Ovary (tissue), 10 donors: Measurements from ENCODE around the gene USP46. TPM values are rescaled to one million over a fixed set of nuclear protein-coding genes. Genes with fewer than 3 reads are reported as not detected.

Experiments
- DNase-seq, 5 donors: peaks; one replicate each; pipeline ENCODE4 v3.0.0-alpha.2; 2019 to 2020
- H3K27ac ChIP-seq, 2 donors: fragments of 200-600 bp; one replicate each; pipeline versions ENCODE4 v1.5.1 to v1.8.0; 2019 to 2022
- H3K27me3 ChIP-seq: fragments of 200-600 bp; one replicate; pipeline ENCODE4 v1.8.0; 2022
- H3K36me3 ChIP-seq: fragments of 200-600 bp; sonication (generic); one replicate; pipeline ENCODE4 v1.5.1; 2019
- H3K4me1 ChIP-seq: one replicate; pipeline ENCODE4 v1.8.1; 2013; ENCODE audit warnings: mild to moderate bottlenecking, moderate library complexity; ENCODE audit not compliant: insufficient read depth
- H3K4me3 ChIP-seq: fragments of 200-600 bp; sonication (generic); one replicate; pipeline ENCODE4 v1.5.1; 2017
- H3K9me3 ChIP-seq, 2 donors: fragments of 200-600 bp in 1 of 2; sonication (generic) in 1 of 2; one replicate each; pipeline versions ENCODE4 v1.5.1 to v1.8.1; 2013 to 2019; ENCODE audit warnings: mild to moderate bottlenecking in 1 of 2, moderate library complexity in 1 of 2
- CTCF ChIP-seq, 3 donors: fragments of 450-650 bp in 2 of 3; fragments of 200-600 bp in 1 of 3; IDR thresholded peaks; one replicate each; pipeline versions ENCODE4 v1.5.1 to v1.8.0; 2016 to 2022; ENCODE audit warnings: antibody characterized with exemption in 3 of 3, mild to moderate bottlenecking in 1 of 3
- EP300 ChIP-seq: sonication (generic); formaldehyde crosslinking; IDR thresholded peaks from one replicate; pipeline ENCODE4 v1.6.1; 2017; ENCODE audit warnings: antibody characterized with exemption
- POLR2A ChIP-seq: fragments of 450-650 bp; IDR thresholded peaks from one replicate; pipeline ENCODE4 v1.6.1; 2017; ENCODE audit warnings: antibody characterized with exemption, mild to moderate bottlenecking, moderate library complexity
- WGBS, 3 donors: extraction: QIAGEN DNeasy Blood & Tissue Kit in 1 of 3; methylation state at CpG; one replicate each; pipeline versions ENCODE4 v1.1.5 to v1.1.7; 2013 to 2017; 5-methylcytosine and 5-hydroxymethylcytosine counted together
- intact Hi-C, 4 donors: fragments of 100-400 bp; cut with DNase I; formaldehyde crosslinking; loops; one replicate each; pipeline versions ENCODE4 v1.11.0 to v1.15.1; 2022 to 2023
- long read RNA-seq, 3 donors: library from polyadenylated mRNA in 2 of 3; unstranded in 2 of 3; transcript quantifications; one replicate each; pipeline ENCODE4 v2.0.0 and lab custom pipeline, GENCODE V29; 2021 to 2026
- polyA plus RNA-seq, 2 donors: library from polyadenylated mRNA; stranded (reverse); fragments of 200-250 nt in 1 of 2; fragments of 350-450 nt in 1 of 2; fragmentation: Illumina TruSeq in 1 of 2; extraction: RNeasy Lipid Tissue Mini Kit (QIAGEN cat#74804) in 1 of 2; gene quantifications; one replicate each; pipeline ENCODE4 v1.2.3, GENCODE V29; 2013 to 2014
- total RNA-seq, 7 donors: library from RNA; depleted of rRNA in 2 of 7; stranded (reverse); fragments of >200 nt in 2 of 7; fragmentation: NEBNext Ultra II Directional in 3 of 7; extraction: Animal tissue kit (Norgen Biotek cat#: 25700) in 3 of 7; gene quantifications; one replicate each; pipeline versions ENCODE4 v1.1.0 to v1.2.4, GENCODE V29; 2016 to 2023
- donor health status: DM: no; HTN: no; CAD: no; lungs with moderate emphysema.
- donor health status: DM: no; HTN: no; CAD: no.
- donor health status: Bipolar disorder and iron deficiency.
- donor health status: DM: yes; HTN: yes; CAD: no.
- donor health status: DM: no; HTN: no; CAD: no.
- donor health status: DM: yes; HTN: yes; CAD: no.

Gene USP46
- 10 to 100 TPM; 10.3 to 51.6 (median 34.9) TPM for total RNA-seq
- 10 to 100 TPM in 1 of 2 donors, 1 to 10 TPM in 1; 7.6 to 18.1 TPM for polyA plus RNA-seq
- long read RNA-seq, donor 1, full-length matches to known transcripts: 14 of 23 reads
- long read RNA-seq, donor 1, partial matches to known transcripts: 4 of 23 reads
- long read RNA-seq, donor 1, other reads (novel, unspliced or antisense): 5 of 23 reads
- long read RNA-seq, donor 2, full-length matches to known transcripts: 3 of 3 reads
- long read RNA-seq, donor 2, partial matches to known transcripts: 0 of 3 reads
- long read RNA-seq, donor 2, other reads (novel, unspliced or antisense): 0 of 3 reads
- long read RNA-seq, donor 3, full-length matches to known transcripts: 50 of 67 reads
- long read RNA-seq, donor 3, partial matches to known transcripts: 3 of 67 reads
- long read RNA-seq, donor 3, other reads (novel, unspliced or antisense): 14 of 67 reads

- H3K4me1 ChIP-seq: peaks cover 11% of the 10 kb centered on the region
- H3K36me3 ChIP-seq: no peaks in the 10 kb centered on the region
- TF ChIP-seq POLR2A (peak; percentile 40), EP300 (no peak), CTCF (IDR thresholded peaks at IDR 0.05) (no peak)
- H3K27ac ChIP-seq: peak within 1 kb of the TSS; percentile 86 to 92
- 0 to 1% (median 0%) methylated on average over 50 to 94 of the region's 94 CpGs for WGBS, 3 donors
- peak; percentile 73 to 84 (median 82) for DNase-seq
- H3K4me3 ChIP-seq: peak within 1 kb of the TSS; percentile 83
- H3K27me3 ChIP-seq: no peaks in the 10 kb centered on the region
- no peaks in the 10 kb centered on the region for H3K9me3 ChIP-seq
- intact Hi-C loops: loop anchor here in 2 of 4 donors (5.0 to 10.0 kb wide), 2 partner anchors 53 to 206 kb away; partner anchors contain the start of gene RASL11B (in 1 of the 2)
Observed at GRCh38 chr4:52659001-52659721, at the start of gene USP46. TSS of gene USP46 (minus strand) at chr4:52659301. CDS start at chr4:52659150, 151 bp downstream.

DNA sequence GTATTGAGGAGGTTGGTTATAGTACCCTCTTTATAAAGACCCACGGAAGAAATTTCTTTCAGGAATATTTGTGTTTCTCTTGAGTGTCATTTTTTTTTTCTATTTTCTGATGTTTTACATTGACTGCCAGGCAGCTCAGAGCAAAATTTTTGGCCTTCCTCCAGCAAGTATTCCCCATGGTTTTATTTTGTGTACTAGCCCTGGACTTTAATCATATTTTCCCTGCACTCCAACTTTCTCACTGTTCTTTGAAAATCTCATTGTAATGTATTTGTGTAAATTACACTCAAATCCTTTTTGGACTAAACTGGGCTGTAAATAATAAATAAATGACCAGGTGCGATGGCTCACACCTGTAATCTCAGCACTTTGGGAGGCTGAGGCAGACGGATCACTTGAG is 45.6 kb upstream of the USP46 start:
- H3K4me3 ChIP-seq: no peak overlapping the region
- no peaks in the 10 kb centered on the region for H3K27me3 ChIP-seq
- H3K27ac ChIP-seq: no peak overlapping the region
- no peaks in the 10 kb centered on the region for H3K4me1 ChIP-seq
- H3K36me3 ChIP-seq: no peaks in the 10 kb centered on the region
- 36 to 52% (median 39%) methylated on average over 3 of the region's 3 CpGs for WGBS, 3 donors
- no peak for DNase-seq
- TF ChIP-seq EP300: no peak
- no peak for TF ChIP-seq POLR2A
- TF ChIP-seq CTCF (IDR thresholded peaks at IDR 0.05): no peak
- intact Hi-C loops: loop anchor here in 1 of 4 donors (10.0 kb wide), 1 partner anchor 160 kb away; no protein-coding TSS in a partner anchor
- H3K9me3 ChIP-seq: no peaks in the 10 kb centered on the region

- TF ChIP-seq CTCF (IDR thresholded peaks at IDR 0.05): no peak
- TF ChIP-seq EP300: no peak
- no peak for TF ChIP-seq POLR2A
Observed at GRCh38 chr4:52704133-52704532, 45.0 kb upstream of the USP46 start.

GRCh38 chr4:52701207-52701606 is 42.1 kb upstream of the USP46 start:
- Histone ChIP-seq H3K36me3 (no peaks in the 10 kb centered on the region), H3K4me1 (peaks cover 3% of the 10 kb centered on the region), H3K27me3 (no peaks in the 10 kb centered on the region), H3K4me3 (no peak overlapping the region), H3K9me3 (no peaks in the 10 kb centered on the region), H3K27ac (no peak overlapping the region)
- DNase-seq: no peak
- intact Hi-C loops: loop anchor here in 1 of 4 donors (10.0 kb wide), 1 partner anchor 156 kb away; no protein-coding TSS in a partner anchor
- TF ChIP-seq POLR2A (no peak), EP300 (no peak)
- WGBS, 3 donors: 89 to 90% (median 90%) methylated on average over 3 of the region's 3 CpGs

More at GRCh38 chr4:52704133-52704532, 45.0 kb upstream of the USP46 start:
- Histone ChIP-seq H3K4me1 (no peaks in the 10 kb centered on the region), H3K9me3 (no peaks in the 10 kb centered on the region), H3K36me3 (no peaks in the 10 kb centered on the region), H3K4me3 (no peak overlapping the region), H3K27me3 (no peaks in the 10 kb centered on the region), H3K27ac (no peak overlapping the region)
- intact Hi-C loops: loop anchor here in 1 of 4 donors (10.0 kb wide), 1 partner anchor 159 kb away; no protein-coding TSS in a partner anchor
- DNase-seq: no peak
- WGBS, 3 donors: 11 to 22% (median 21%) methylated on average over 1 of the region's 1 CpG
